K562 (cell line): ENCODE measurements around the gene ATP5F1D. TPM values are rescaled to one million over a fixed set of nuclear protein-coding genes. Genes with fewer than 3 reads are reported as not detected.

Source experiments
- AFF1 ChIP-seq, 2 experiments: fragments of 450-650 bp; IDR thresholded peaks; 2 replicates each; pipeline ENCODE4 v1.6.1; 2018; ENCODE audit warnings: mild to moderate bottlenecking in 2 of 2, low read depth in 1 of 2; ENCODE audit not compliant: partially characterized antibody in 2 of 2
- ARID4B ChIP-seq: sonication (generic); formaldehyde crosslinking; IDR thresholded peaks from 2 replicates; pipeline ENCODE4 v1.8.0; 2022; ENCODE audit warnings: mild to moderate bottlenecking, missing genetic modification reagents
- E2F3 ChIP-seq: fragments of 250-450 bp; sonication (Bioruptor Pico); IDR thresholded peaks from 2 replicates; pipeline ENCODE4 v1.4.0; 2020; ENCODE audit warnings: mild to moderate bottlenecking
- E2F4 ChIP-seq: sonication (generic); formaldehyde crosslinking; IDR thresholded peaks from 2 replicates; pipeline ENCODE4 v1.8.0; 2022; ENCODE audit warnings: mild to moderate bottlenecking, low read depth, missing genetic modification reagents
- FOXK2 ChIP-seq, 2 experiments: fragments of 450-650 bp; IDR thresholded peaks in 1 of 2; conservative IDR thresholded peaks in 1 of 2; 2 replicates each; pipeline ENCODE4 v1.6.1; 2016; ENCODE audit warnings: low read depth in 2 of 2, mild to moderate bottlenecking in 1 of 2
- NR2C2 ChIP-seq, 2 experiments: fragments of 200-800 bp in 1 of 2; sonication (Bioruptor generic) in 1 of 2; sonication (generic) in 1 of 2; formaldehyde crosslinking in 1 of 2; IDR thresholded peaks; 2 replicates each; pipeline versions ENCODE4 v1.6.1 to v1.8.0; 2016 to 2022; ENCODE audit warnings: mild to moderate bottlenecking in 1 of 2, missing compliant biosample characterization in 1 of 2, missing genetic modification characterization in 1 of 2, missing genetic modification reagents in 1 of 2
- TEAD4 ChIP-seq, 2 experiments: sonication (generic) in 1 of 2; formaldehyde crosslinking in 1 of 2; IDR thresholded peaks; 2 replicates each; pipeline versions ENCODE4 v1.6.1 to v1.8.0; 2012 to 2022; ENCODE audit warnings: borderline replicate concordance in 1 of 2, inconsistent platforms in 1 of 2, low read length in 1 of 2, mild to moderate bottlenecking in 1 of 2, missing genetic modification reagents in 1 of 2
- ZBTB17 ChIP-seq: fragments of 450-650 bp; formaldehyde crosslinking; IDR thresholded peaks from 2 replicates; pipeline ENCODE4 v1.4.0; 2020; ENCODE audit warnings: mild to moderate bottlenecking
- ZKSCAN3 ChIP-seq: fragments of 250-450 bp; sonication (Bioruptor Pico); IDR thresholded peaks from 2 replicates; pipeline ENCODE4 v1.4.0; 2020
- ZNF592 ChIP-seq: fragments of 450-650 bp; IDR thresholded peaks from 2 replicates; pipeline ENCODE4 v1.6.1; 2017; ENCODE audit warnings: antibody characterized with exemption, mild to moderate bottlenecking
- polyA plus RNA-seq, 8 experiments: library from polyadenylated mRNA; depleted of rRNA in 4 of 8; stranded (reverse) in 5 of 8; unstranded in 3 of 8; fragments of >200 nt; fragmentation: Nextera tagmentation in 2 of 8; fragmentation: Illumina TruSeq in 1 of 8; extraction: Ambion mirVana in 2 of 8; extraction: Trizol in 1 of 8; gene quantifications; 2 replicates each; pipeline versions ENCODE4 v1.2.1 to v1.2.3, GENCODE V29; 2011 to 2014; ENCODE audit warnings: inconsistent platforms in 1 of 8, missing spikeins in 1 of 8
- total RNA-seq, 7 experiments: library from RNA; depleted of rRNA in 6 of 7; stranded (reverse); fragments of >200 nt in 6 of 7; fragmentation: Illumina TruSeq in 2 of 7; extraction: Trizol in 2 of 7; gene quantifications; 2 replicates each; pipeline versions ENCODE4 v1.2.1 to v1.2.3, GENCODE V29; 2011 to 2021; ENCODE audit warnings: low replicate concordance in 1 of 7

The ATP5F1D gene
- total and polyA plus RNA-seq, 9 of the 15 experiments (the other 6 are each of a cell fraction or from before 2014, with no cell fraction given), result 3.9 to 409 (median 36.8) TPM

GRCh38 chr19:1275976-1276627 is 34.6 kb downstream of the ATP5F1D start (continued):
- TF ChIP-seq ZNF592 (peak; percentile 40), FOXK2 (conservative IDR thresholded peaks at IDR 0.05 in 1 of 2, IDR thresholded peaks at IDR 0.05 in 1 of 2; ENCODE audit: low read depth in 2 of 2) (peak in 1 of 2 experiments; percentile 6; a peak in 1 of 4 replicates), E2F3 (CRISPR knock-in tag) (peak; percentile 46; the same call in 1 of the 2 replicates), E2F4 (CRISPR knock-in tag) (0 out of 2 replicates have a peak, but pooled peaks have one; percentile 5), TEAD4 (IDR thresholded peaks at IDR 0.05; ENCODE audit: low read length) (peak; percentile 85), TEAD4 (CRISPR knock-in tag; IDR thresholded peaks at IDR 0.05; ENCODE audit: borderline replicate concordance) (no peak), ARID4B (CRISPR knock-in tag) (peak; percentile 23), ZKSCAN3 (CRISPR knock-in tag) (no peak), ZBTB17 (0 out of 2 replicates have a peak, but pooled peaks have one; percentile 16), NR2C2 (CRISPR knock-in tag; IDR thresholded peaks at IDR 0.05) (no peak), NR2C2 (tag; IDR thresholded peaks at IDR 0.05) (peak; percentile 78; the same call in 1 of the 2 replicates), AFF1 (IDR thresholded peaks at IDR 0.05; ENCODE audit: low read depth in 1 of 2, partially characterized antibody in 2 of 2) (no peak)
